DMS114 treated with DMSO at 0.1 percent for 48 hours (cell line): Measurements from ENCODE around the gene AMZ2.
"Not testable (repeated sequence)": the region's sequence is repeated elsewhere in the genome, so short reads cannot be mapped to it uniquely, and the experiment has no call there.

Experiments
- DNase-seq: peaks from one replicate; lab custom pipeline; 2025; ENCODE audit not compliant: unreplicated experiment; lab: John Stamatoyannopoulos, UW

Gene AMZ2

DNA sequence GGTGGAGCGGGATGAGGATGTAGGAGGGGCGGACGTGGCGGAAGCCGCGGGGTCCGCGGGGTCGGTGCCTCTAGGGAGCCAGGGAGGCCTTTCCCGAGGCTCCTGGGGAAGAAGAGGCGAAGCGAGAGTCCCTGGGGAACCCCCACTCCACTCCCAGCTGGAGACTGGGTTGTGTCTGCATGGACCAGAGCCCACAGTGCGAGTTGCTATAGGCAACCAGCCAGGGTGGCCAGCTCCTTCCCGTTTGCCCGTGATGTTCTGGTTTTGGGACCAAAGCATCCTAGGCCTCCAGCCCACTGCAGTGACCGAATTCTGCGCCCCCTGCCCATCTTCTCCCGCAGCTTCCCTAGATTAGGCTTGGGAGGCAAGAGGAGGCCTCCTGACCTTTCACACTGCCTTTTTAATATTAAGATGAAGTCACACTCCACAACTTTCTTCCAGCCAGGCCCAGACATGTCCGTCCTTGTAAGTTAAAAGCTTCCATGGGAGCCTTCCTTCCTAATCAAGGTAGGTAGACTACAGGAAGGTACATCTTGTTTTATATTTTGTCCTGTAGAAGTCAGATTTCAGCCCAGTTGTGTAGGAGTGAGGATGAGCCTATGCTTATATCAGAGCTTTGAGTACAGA is 469 bp downstream of the AMZ2 start:
- no peak for DNase-seq

GRCh38 chr17:68248891-68249290 is 1.0 kb downstream of the AMZ2 start:
- DNase-seq, result no peak

DNA sequence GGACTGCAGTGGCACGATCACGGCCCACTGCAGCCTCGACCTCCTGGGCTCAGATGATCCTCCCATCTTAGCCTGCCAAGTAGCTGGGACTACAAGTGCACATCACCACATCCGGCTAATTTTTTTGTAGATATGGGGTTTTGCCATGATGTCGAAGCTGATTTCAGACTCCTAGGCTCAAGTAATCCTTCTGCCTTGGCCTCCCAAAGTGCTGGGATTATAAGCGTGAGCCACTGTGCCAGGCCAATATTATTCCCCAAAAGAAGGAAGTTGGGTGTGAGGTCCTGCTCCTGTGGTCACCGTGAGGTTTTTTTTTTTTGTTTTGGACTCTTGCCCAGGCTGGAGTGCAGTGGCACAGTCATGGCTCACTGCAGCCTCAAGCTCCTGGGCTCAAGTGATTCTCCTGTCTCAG is 1.5 kb downstream of the AMZ2 start:
- no peak for DNase-seq

GRCh38 chr17:68253426-68253825 is 5.6 kb downstream of the AMZ2 start:
- not testable (repeated sequence) for DNase-seq

GRCh38 chr17:68255151-68255550 is 7.3 kb downstream of the AMZ2 start:
- DNase-seq, result no peak

- DNase-seq, result no peak
Observed at GRCh38 chr17:68255731-68256538, 8.1 kb downstream of the AMZ2 start.

DNA sequence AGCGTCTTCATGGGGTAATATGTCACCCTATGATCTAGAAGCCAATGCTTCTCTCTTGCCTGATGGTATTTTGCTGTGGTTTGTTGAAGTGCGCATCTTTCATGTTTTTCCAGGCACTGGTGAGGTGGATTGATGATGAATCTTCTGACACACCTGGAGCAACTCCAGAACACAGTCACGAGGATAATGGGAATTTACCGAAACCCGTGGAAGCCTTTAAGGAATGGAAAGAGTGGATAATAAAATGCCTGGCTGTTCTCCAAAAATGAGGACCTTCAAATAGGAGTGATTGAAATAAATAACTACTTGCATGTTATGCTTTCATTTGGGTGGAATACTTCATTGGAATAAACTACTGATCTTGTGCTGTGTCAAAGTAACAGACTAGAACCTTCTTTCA is 8.9 kb downstream of the AMZ2 start:
- DNase-seq, result not testable (repeated sequence)

DNA sequence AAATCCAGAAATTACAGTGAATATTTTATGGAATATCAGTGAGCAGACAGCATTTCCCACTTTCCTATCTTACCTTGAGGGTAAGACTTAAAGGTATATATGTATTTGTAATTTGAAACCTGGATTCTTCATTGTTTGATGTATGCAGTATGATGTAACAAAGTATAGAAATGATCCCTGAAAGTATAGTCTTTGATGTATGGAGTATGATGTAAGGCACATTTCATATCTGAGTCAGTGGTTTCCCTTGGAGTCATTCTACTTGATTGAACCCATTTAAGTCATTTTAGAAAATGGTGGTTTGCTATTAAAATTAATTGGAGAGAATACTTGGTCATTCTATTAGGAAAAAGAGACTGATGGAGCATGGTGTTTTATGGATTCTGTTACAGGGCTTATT is 10.1 kb downstream of the AMZ2 start:
- no peak for DNase-seq

DNA sequence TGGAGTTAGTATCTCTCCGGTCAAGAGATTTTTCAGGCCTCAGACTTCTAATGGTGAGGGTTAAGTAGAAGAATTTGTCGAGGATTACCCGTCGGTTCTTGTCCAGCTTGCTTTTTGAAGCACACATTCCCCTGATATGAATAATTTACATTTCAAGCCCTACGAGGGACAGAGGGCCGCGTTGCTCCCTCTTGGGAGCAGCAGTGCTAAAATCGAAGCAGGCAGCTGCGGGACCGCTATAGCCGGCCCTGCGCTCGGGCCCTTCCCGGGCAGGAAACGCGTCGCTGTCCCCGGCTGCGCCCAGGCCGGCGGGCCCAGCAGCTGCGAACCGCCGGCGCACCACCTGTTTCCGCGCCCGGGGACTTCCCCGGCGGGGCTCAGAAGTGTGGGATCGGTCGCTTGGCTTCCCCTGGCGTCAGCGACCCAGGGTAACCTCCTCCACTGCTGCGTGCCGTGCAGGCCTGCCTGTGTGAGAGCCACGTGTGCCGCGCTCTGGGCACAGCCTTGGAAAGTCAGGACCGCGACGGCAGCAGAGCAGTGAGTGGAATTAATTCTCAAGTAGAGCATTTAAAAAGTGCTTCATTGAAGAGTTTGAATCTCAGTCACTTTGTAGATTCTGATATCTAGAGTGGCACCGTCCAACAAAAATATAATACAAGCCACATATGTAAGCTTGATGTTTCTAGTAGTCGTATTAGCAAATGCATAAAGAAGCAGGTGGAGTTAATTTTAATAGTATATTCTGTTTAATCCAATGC is 11.2 kb downstream of the AMZ2 start:
- DNase-seq, result not testable (repeated sequence)

GRCh38 chr17:68259648-68259951 is 11.8 kb downstream of the AMZ2 start:
- not testable (repeated sequence) for DNase-seq

DNA sequence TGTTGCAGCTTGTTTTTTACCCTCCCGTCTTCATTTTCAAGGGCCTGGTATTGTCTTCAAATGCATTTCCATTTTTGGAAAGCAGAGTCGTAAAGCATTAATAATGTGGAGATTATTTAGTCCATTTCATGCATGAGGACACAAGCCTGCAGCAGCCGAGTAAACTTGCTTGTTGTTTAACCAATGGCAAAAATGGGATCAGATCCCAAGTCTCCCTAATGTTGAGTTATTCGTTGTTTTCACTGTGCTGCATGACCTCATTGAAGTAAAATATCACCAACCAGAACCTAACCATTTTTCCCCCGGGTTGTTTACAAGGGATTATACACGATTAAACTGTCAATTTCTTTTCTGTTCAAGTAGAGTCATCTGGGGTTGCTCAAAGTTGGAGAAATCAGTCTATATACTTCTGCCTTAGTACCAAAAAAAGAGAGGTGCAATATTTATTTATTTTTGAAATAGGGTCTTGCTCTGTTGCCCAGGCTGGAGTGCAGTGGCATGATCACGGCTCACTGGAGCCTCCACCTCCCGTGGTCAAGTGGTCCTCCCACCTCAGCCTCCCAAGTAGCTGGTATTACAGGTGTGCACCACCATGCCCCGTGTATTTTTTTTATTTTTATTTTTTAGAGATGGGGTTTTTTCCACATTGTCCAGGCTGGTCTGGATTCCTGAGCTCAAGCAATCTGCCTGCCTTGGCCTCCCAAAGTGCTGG is 12.4 kb downstream of the AMZ2 start:
- no peak for DNase-seq

GRCh38 chr17:68262467-68262866 is 14.6 kb downstream of the AMZ2 start:
- not testable (repeated sequence) for DNase-seq

- peak; percentile 46 for DNase-seq
Observed at GRCh38 chr17:68263101-68263681, 15.3 kb downstream of the AMZ2 start.

DNA sequence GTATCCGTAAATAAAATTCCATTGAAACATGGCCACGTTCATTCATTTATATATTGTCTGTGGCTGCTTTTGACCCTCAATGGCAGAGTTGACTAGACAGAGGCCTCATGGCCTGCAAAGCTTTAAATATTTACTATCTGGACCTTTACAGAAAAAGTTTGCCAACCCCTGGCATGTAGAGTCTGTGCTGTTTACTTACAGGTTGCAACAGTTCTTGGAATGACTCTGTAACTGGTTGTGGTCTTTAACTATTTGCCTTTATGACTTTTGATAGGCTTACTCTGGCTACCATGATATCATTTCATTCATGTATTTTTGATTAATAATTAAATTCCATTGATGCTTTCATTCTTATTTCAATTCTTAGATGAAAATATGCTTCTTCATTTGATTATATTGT is 18.0 kb downstream of the AMZ2 start:
- DNase-seq, result not testable (repeated sequence)

- DNase-seq, result no peak
Observed at GRCh38 chr17:68273722-68274121, 25.9 kb downstream of the AMZ2 start.

DNA sequence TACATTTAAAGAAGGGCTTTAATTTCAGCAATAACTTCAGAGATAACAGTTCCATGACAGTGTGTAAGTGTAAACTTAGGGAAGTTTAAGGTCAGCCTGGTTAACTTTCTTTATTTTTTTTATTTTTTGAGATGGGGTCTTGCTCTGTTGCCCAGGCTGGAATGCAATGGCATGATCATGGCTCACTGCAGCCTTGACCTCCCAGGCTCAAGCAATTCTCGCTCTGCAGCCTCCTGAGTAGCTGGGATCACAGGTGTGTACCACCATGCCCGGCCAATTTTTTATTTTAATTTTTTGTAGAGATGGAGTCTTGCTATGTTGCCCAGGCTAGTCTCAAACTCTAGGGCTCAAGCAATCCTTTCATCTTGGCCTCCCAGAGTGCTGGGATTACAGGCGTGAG is 28.5 kb downstream of the AMZ2 start:
- not testable (repeated sequence) for DNase-seq

DNA sequence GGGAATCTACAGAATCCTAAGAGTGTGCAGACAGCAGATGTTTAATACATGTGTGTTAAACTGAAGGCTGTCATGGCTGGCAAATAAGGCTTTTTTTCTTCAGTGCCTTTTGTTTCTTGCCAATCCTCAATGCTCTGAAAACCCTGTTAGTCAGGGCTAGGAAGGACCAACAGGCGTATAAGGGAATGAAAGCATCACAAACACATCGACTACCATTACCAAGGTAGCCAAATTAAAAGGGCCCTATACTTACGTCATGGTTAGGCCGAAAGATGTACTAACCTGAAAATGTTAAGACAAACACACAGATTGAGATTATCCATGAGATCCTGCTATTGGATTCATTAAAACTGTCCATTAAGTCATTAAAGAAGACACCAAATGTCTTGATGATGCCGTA is 30.0 kb downstream of the AMZ2 start:
- DNase-seq, result no peak

DNA sequence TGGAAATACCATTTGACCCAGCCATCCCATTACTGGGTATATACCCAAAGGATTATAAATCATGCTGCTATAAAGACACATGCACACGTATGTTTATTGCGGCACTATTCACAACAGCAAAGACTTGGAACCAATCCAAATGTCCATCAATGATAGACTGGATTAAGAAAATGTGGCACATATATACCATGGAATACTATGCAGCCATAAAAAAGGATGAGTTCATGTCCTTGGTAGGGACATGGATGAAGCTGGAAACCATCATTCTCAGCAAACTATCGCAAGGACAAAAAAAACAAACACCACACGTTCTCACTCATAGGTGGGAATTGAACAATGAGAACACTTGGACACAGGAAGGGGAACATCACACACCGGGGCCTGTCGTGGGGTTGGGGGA is 34.1 kb downstream of the AMZ2 start:
- not testable (repeated sequence) for DNase-seq

GRCh38 chr17:68288375-68288774 is 40.5 kb downstream of the AMZ2 start:
- no peak for DNase-seq

DNA sequence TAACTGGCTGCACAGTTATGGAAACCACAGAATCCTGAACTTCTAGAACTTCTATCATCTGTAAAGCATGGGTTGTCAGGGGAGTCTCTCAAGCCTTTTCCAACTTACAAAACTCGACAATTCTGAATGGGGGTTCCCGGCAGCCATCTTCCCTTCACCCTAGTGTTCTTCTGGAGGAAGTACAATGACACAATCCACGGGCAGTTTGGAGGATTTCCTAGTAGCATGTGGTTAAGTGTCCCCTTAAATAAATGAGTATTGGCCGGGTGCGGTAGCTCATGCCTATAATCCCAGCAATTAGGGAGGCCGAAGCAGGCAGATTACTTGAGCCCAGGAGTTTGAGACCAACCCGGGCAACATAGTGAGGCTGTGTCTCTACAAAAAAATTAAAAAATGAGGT is 41.0 kb downstream of the AMZ2 start:
- peak; percentile 10 for DNase-seq

DNA sequence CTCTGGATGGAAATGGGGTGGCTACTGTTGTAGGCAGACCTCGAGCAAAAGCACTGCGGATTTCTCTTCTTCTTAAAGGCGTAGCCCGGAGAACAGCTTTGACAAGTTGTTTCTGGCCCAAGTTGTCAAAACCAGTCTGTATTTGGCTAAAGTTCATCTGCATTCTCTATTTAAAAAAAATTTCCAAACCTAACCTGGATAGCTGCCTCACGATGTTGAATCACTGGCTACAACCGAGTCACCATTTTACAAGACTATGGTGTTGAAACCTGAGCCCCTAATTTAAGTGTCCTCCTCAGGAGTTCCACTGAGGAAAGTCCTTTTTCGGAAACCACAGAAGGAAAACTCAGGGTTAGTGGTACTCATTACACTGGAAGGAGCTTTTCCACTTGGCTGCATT is 41.6 kb downstream of the AMZ2 start:
- no peak for DNase-seq
